Choroid plexus epithelial cell (primary cell): Measurements from ENCODE around the gene MCC.
"Not testable (repeated sequence)": the region's sequence is repeated elsewhere in the genome, so short reads cannot be mapped to it uniquely, and the experiment has no call there.

Experiments used
- DNase-seq: peaks from one replicate; pipeline ENCODE4 v3.0.0-alpha.2; 2010; ENCODE audit warnings: low read depth
- H3K4me3 ChIP-seq: 2 replicates; pipeline ENCODE4 v1.5.1; 2011; ENCODE audit warnings: low read depth, mild to moderate bottlenecking, control low read depth, low read length, moderate library complexity
- TF ChIP-seq, protein P1 (sequence below): conservative IDR thresholded peaks from 2 replicates; pipeline ENCODE4 v1.5.1; 2011; ENCODE audit warnings: low read depth, mild to moderate bottlenecking, control low read depth, inconsistent platforms, low read length, moderate library complexity

MCC gene

DNA sequence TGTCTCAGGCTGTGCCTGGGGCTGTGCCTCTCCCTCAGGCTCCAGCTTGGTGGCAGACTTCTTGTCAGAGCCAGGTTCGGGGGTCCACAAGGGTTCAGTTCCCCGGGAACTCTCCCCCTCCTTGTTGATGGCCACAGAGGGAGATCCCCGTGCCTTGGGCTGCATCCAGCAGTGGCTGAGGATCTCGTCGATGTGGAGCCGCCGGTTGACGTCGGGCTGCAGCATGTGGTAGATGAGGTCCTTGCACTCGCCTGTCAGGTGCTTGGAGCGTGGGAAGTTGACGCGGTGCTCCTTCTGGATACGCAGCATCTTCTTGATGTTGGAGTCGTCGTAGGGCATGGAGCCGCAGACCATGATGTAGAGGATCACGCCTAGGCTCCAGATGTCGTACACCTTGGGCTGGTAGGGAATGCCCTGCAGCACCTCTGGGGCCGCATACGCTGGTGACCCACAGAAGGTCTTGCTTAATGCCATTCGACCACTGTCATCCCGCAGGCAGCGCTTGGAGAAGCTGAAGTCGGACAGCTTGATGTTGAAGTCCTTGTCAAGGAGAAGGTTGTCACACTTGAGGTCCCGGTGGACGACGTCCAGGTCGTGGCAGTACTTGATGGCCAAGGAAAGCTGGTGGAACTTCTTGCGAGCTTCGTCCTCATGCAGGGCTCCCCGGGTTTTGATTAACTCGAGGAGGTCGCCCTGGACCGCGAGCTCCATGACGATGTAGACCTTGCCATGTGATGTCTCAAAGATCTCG is 54.2 kb downstream of the MCC start:
- DNase-seq: no peak
- TF ChIP-seq, protein P1, sequence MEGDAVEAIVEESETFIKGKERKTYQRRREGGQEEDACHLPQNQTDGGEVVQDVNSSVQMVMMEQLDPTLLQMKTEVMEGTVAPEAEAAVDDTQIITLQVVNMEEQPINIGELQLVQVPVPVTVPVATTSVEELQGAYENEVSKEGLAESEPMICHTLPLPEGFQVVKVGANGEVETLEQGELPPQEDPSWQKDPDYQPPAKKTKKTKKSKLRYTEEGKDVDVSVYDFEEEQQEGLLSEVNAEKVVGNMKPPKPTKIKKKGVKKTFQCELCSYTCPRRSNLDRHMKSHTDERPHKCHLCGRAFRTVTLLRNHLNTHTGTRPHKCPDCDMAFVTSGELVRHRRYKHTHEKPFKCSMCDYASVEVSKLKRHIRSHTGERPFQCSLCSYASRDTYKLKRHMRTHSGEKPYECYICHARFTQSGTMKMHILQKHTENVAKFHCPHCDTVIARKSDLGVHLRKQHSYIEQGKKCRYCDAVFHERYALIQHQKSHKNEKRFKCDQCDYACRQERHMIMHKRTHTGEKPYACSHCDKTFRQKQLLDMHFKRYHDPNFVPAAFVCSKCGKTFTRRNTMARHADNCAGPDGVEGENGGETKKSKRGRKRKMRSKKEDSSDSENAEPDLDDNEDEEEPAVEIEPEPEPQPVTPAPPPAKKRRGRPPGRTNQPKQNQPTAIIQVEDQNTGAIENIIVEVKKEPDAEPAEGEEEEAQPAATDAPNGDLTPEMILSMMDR: no peak
- no peak overlapping the region for H3K4me3 ChIP-seq

DNA sequence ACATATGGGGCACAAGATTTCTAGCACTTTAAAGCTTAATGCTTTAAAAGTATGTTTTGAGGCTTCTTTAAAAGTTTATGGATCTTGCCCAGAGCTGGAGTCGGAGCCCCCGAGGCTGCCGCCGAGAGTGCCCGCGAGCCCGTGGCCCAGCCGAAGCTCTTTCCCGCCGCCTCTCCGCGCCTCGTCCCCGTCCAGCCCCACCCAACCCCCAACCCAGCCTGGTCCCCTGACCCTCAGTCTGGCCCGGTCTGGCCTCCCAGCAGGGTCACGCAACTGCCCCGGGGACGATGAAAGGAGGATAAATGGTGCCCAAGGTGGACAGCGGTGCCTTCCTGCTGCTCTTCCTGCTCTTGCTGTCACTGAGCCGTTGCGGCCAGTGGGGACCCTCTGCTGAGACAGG is 55.2 kb downstream of the MCC start:
- H3K4me3 ChIP-seq: no peak overlapping the region
- DNase-seq: no peak
- TF ChIP-seq, protein P1: no peak

DNA sequence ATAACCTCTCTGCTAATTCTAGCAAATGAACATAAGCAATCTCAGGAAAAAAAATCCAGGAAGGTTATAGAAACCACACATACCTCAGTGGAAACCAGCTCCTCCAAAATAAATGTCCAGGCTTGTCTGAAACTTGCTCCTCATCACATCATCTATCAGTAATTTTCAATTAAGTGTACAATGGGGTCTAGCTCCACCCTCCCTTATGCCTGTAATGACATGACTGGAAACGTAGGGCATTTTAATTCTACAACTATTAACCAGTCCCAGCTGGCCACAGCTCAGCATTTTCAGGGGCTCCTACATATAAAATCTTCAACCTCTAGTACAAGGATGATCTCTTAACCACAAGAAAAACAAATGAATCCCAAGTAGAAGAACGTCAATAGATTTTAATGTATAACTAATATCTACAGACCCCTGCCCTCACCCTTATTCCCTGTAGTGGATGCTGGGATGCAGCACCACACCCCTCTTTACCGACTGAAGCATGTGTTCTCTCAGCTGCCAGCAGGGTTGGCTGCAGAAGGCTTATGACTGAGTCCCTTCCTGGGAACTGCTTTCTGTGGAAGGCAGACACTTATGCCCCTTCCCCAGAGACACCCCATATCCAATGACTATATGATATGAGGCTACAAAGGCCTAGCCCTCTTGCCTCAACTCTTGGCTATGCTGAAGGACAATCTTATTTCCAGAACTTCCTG is 60.2 kb downstream of the MCC start:
- no peak for DNase-seq
- no peak overlapping the region for H3K4me3 ChIP-seq
- TF ChIP-seq, protein P1: no peak

DNA sequence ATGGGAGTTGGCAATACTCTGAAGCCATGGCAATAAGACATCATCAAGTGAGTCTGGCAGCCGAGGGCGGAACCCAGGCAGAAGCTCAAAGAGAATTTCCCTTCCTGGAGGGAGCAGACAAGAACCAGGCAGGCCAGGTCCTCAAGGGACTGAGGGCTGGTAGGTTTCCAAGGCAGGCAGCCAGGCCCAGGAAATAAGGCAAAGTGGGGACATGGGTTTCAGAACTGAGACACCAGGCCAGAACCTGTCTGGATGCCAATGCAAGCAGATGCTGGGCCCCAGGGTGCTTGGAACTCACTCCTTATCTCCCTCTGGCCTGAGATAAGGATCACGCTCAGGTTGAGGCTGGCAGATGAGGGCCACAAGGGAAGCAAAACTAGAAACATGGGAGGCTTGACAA is 62.3 kb downstream of the MCC start:
- H3K4me3 ChIP-seq: no peak overlapping the region
- TF ChIP-seq, protein P1: no peak
- DNase-seq: no peak

DNA sequence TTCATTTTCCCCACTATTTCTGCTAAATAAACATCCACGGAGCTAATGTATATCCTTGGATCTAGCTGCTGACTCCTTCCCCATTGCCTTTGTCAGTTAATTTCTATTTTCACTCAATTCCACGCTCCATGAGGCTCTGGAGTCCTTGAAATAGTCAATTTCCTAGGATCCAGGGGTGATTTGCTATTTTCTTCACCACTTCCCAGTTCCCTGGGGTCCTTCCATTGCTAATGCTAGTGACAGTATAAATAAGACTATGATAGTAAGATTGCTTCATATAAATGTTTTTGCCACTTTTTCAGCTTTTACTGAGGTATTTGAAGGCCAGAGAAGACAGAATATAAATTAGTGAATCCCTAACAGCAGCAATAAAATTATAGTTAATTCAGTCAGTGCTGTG is 66.6 kb downstream of the MCC start:
- H3K4me3 ChIP-seq: no peak overlapping the region
- TF ChIP-seq, protein P1: no peak
- no peak for DNase-seq

DNA sequence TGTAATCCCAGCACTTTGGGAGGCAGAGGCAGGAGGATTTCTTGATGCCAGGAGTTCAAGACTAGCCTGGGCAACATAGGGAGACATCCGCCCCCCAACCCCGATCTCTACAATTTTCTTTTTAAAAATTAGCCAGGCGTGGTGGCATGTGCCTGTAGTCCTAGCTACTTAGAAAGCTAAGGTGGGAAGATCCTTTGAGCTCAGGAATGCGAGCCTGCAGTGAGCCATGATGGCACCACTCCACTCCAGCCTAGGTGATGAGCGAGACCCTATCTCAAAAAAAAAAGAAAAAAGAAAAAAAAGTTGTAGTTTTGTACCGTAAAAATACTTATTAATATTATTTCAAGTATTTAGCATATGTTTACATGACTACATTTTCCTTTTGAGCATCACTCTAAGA is 82.7 kb downstream of the MCC start:
- TF ChIP-seq, protein P1: no peak
- no peak overlapping the region for H3K4me3 ChIP-seq
- no peak for DNase-seq

DNA sequence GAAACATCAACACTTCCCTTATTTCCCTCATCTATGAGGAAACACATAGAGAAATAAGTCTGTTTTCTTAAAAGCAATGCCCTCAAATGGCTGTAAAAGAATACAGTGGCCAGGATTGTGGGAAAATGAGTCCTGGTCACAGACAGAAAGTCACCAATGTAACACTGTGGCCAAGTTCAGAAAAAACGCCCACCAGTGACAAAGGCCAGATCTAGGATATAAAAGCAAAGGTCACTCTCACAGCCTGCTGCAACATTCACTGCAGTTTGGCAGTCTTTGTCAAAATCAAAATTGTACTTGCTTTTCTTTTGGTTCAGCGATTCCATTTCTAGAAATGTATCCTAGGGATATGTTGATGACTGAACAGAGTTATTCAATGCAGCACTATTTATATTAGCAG is 84.0 kb downstream of the MCC start:
- no peak overlapping the region for H3K4me3 ChIP-seq
- no peak for DNase-seq
- TF ChIP-seq, protein P1: no peak

DNA sequence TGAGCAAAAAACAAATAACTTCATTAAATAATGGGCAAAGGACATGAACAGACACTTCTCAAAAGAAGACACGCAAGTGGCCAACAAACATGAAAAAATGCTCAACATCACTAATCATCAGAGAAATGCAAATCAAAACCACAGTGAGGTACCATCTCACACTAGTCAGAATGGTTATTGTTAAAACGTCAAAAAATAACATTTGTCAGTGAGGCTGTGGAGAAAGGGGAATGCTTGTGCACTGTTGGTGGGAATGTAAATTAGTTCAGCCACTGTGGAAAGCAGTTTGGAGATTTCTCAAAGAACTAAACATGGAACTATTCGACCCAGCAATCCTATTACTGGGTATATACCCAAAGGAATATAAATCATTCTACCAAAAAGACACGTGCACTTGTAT is 90.3 kb downstream of the MCC start:
- DNase-seq, H3K4me3 ChIP-seq: not testable (repeated sequence)
